ENCODE data around the gene P2RY12. TPM values are rescaled to one million over a fixed set of nuclear protein-coding genes. Genes with fewer than 3 reads are reported as not detected.
A peak's percentile ranks its signal among the peaks of the same experiment; 100 is the strongest.

P2RY12 gene
- total RNA-seq, 1 experiment from 2014 or later, result not detected

- no peak for DNase-seq (ENCODE audit: low spot score)
These were observed 77.4 kb downstream of the P2RY12 start for GRCh38 chr3:151307131-151307530.

- no peak for DNase-seq (ENCODE audit: low spot score)
These were observed 78.3 kb downstream of the P2RY12 start for GRCh38 chr3:151306168-151306810.

- peak; percentile 25 for DNase-seq (ENCODE audit: low spot score)
These were observed 78.8 kb downstream of the P2RY12 start for GRCh38 chr3:151305775-151306151.

GRCh38 chr3:151305060-151305774 lies 79.3 kb downstream of the P2RY12 start:
- DNase-seq (ENCODE audit: low spot score), result peak; percentile 100

GRCh38 chr3:151303751-151304150 lies 80.8 kb downstream of the P2RY12 start:
- no peak for DNase-seq (ENCODE audit: low spot score)

- DNase-seq (ENCODE audit: low spot score), result peak; percentile 45
These were observed 82.8 kb downstream of the P2RY12 start for GRCh38 chr3:151301787-151302186.

- DNase-seq (ENCODE audit: low spot score), result no peak
These were observed 84.0 kb downstream of the P2RY12 start for GRCh38 chr3:151300539-151300938.

GRCh38 chr3:151299006-151299405 lies 85.5 kb downstream of the P2RY12 start:
- no peak for DNase-seq (ENCODE audit: low spot score)

- DNase-seq (ENCODE audit: low spot score), result no peak
These were observed 87.1 kb downstream of the P2RY12 start for GRCh38 chr3:151297429-151297828.

- DNase-seq (ENCODE audit: low spot score), result no peak
These were observed 88.3 kb downstream of the P2RY12 start for GRCh38 chr3:151296226-151296625.

- no peak for DNase-seq (ENCODE audit: low spot score)
These were observed 91.4 kb downstream of the P2RY12 start for GRCh38 chr3:151293127-151293526.

- DNase-seq (ENCODE audit: low spot score), result peak; percentile 30
These were observed 93.9 kb downstream of the P2RY12 start for GRCh38 chr3:151290673-151291072.

- no peak for DNase-seq (ENCODE audit: low spot score)
These were observed 95.1 kb downstream of the P2RY12 start for GRCh38 chr3:151289445-151289844.

Other genes with a start within 250 kb of the P2RY12 start
- gene GPR171, start 181.5 kb downstream of the P2RY12 start, total RNA-seq (2014; rRNA removed; shearing (Covaris generic)), result not detected in 2 replicates
- gene P2RY14, start 106.2 kb downstream of the P2RY12 start, total RNA-seq (2014; rRNA removed; shearing (Covaris generic)), result not detected in 2 replicates
- 0.23 TPM in 1 of 2 replicates, not detected in the other for gene GPR87, start 67.9 kb downstream of the P2RY12 start, total RNA-seq (2014; rRNA removed; shearing (Covaris generic))
- gene P2RY13, start 55.2 kb downstream of the P2RY12 start, total RNA-seq (2014; rRNA removed; shearing (Covaris generic)), result not detected in 2 replicates
- under 0.01 and 0.77 TPM in 2 replicates for gene IGSF10, start 76.3 kb upstream of the P2RY12 start, total RNA-seq (2014; rRNA removed; shearing (Covaris generic))

Data from H4 (cell line).